Endothelial cell of umbilical vein (primary cell): ENCODE measurements around the gene RANBP17. TPM values are rescaled to one million over a fixed set of nuclear protein-coding genes. Genes with fewer than 3 reads are reported as not detected.

ENCODE experiments used
- BruUV-seq: library from RNA; stranded (reverse); fragments of 400-500 nt; replicated peaks from 2 replicates; lab custom pipeline; 2021; lab: Mats Ljungman, UMichigan
- CTCF ChIA-PET: fragments of 300-600, 350-600 bp; sonication (Branson Sonifier 250); formaldehyde crosslinking; loops from one replicate; lab custom pipeline; 2021; ENCODE audit warnings: antibody characterized with exemption, inconsistent platforms; lab: Charles Lee
- POLR2A ChIA-PET: fragments of 300-600, 350-600 bp; sonication (Branson Sonifier 250); formaldehyde crosslinking; loops from one replicate; lab custom pipeline; 2021; ENCODE audit warnings: antibody characterized with exemption, inconsistent platforms; lab: Charles Lee
- DNase-seq: peaks from one replicate; pipeline ENCODE4 v3.0.0-alpha.2; 2011; ENCODE audit warnings: low read depth, low spot score
- FAIRE-seq: peaks from 2 replicates; lab custom pipeline; 2011; peaks lifted over from hg19 to GRCh38; lab: Jason Lieb, UNC
- H2AFZ ChIP-seq: 2 replicates; pipeline ENCODE4 v1.6.0; 2012; ENCODE audit warnings: low read depth, low read length, control low read depth, inconsistent platforms
- H3K27ac ChIP-seq: 2 replicates; pipeline ENCODE4 v1.5.1; 2011; ENCODE audit warnings: low read depth, mild to moderate bottlenecking, control low read depth, low read length, moderate library complexity; ENCODE audit not compliant: insufficient read depth
- H3K27me3 ChIP-seq, 2 experiments: 2 replicates each; pipeline versions ENCODE4 v1.6.0 to v1.6.1; 2011; ENCODE audit warnings: low read length in 2 of 2, mixed read lengths in 1 of 2; ENCODE audit not compliant: control insufficient read depth in 2 of 2, insufficient read depth in 2 of 2
- H3K36me3 ChIP-seq, 2 experiments: 2 replicates in 1 of 2; 3 replicates in 1 of 2; pipeline ENCODE4 v1.5.1; 2011; ENCODE audit warnings: low read length in 2 of 2, mild to moderate bottlenecking in 1 of 2, moderate library complexity in 1 of 2; ENCODE audit not compliant: control insufficient read depth in 2 of 2, insufficient read depth in 2 of 2; ENCODE audit errors: extremely low read depth in 1 of 2
- H3K4me1 ChIP-seq: 3 replicates; pipeline ENCODE4 v1.5.1; 2011; ENCODE audit warnings: mild to moderate bottlenecking, low read length; ENCODE audit not compliant: control insufficient read depth, insufficient read depth; ENCODE audit errors: extremely low read depth
- H3K4me2 ChIP-seq: 2 replicates; pipeline ENCODE4 v1.6.1; 2011; ENCODE audit warnings: low read length, control low read depth, mixed read lengths; ENCODE audit not compliant: insufficient read depth
- H3K4me3 ChIP-seq, 3 experiments: fragments of 200-600 bp in 1 of 3; sonication (generic), shearing (Covaris generic) in 1 of 3; replicated peaks in 1 of 3; 2 replicates each; pipeline ENCODE4 v1.5.1; 2011 to 2016; ENCODE audit warnings: control low read depth in 3 of 3, low read length in 3 of 3, mild to moderate bottlenecking in 2 of 3, inconsistent platforms in 1 of 3, low read depth in 1 of 3, moderate library complexity in 1 of 3; ENCODE audit not compliant: insufficient read depth in 1 of 3
- H3K79me2 ChIP-seq: 2 replicates; pipeline ENCODE4 v1.6.0; 2012; ENCODE audit warnings: low read length, inconsistent platforms; ENCODE audit not compliant: control insufficient read depth, insufficient read depth
- H3K9ac ChIP-seq: replicated peaks from 2 replicates; pipeline ENCODE3; 2011; ENCODE audit warnings: low read length, control low read depth; ENCODE audit not compliant: insufficient read depth; ENCODE audit errors: extremely low read depth
- H3K9me1 ChIP-seq: replicated peaks from 3 replicates; pipeline ENCODE4 v1.6.0; 2011; ENCODE audit warnings: mild to moderate bottlenecking, low read length; ENCODE audit not compliant: control insufficient read depth, insufficient read depth; ENCODE audit errors: extremely low read depth
- H3K9me3 ChIP-seq: replicated peaks from 2 replicates; pipeline ENCODE4 v1.5.1; 2012; ENCODE audit warnings: low read length, inconsistent platforms; ENCODE audit not compliant: control insufficient read depth, insufficient read depth
- H4K20me1 ChIP-seq: replicated peaks from 2 replicates; pipeline ENCODE3; 2011; ENCODE audit warnings: mild to moderate bottlenecking, low read length; ENCODE audit not compliant: control insufficient read depth, insufficient read depth; ENCODE audit errors: extremely low read depth
- EZH2 ChIP-seq: IDR thresholded peaks from 2 replicates; pipeline ENCODE4 v1.6.1; 2012; ENCODE audit warnings: borderline replicate concordance, low read depth, mild to moderate bottlenecking, moderate library complexity, low read length, inconsistent platforms; ENCODE audit not compliant: severe bottlenecking
- FOS ChIP-seq: IDR thresholded peaks from 2 replicates; pipeline ENCODE4 v1.6.1; 2011; ENCODE audit warnings: mild to moderate bottlenecking, low read length, moderate library complexity, borderline replicate concordance; ENCODE audit not compliant: insufficient read depth
- GATA2 ChIP-seq: IDR thresholded peaks from 2 replicates; pipeline ENCODE4 v1.7.0; 2011; ENCODE audit warnings: low read depth, mild to moderate bottlenecking, moderate library complexity, mixed read lengths, low read length; ENCODE audit not compliant: insufficient read length, insufficient read depth
- JUN ChIP-seq: IDR thresholded peaks from 2 replicates; pipeline ENCODE4 v1.6.1; 2011; ENCODE audit warnings: borderline replicate concordance, low read depth; ENCODE audit not compliant: insufficient read length, insufficient read depth
- MYC ChIP-seq: IDR thresholded peaks from one replicate; pipeline ENCODE4 v1.6.1; 2011; ENCODE audit warnings: mild to moderate bottlenecking, low read depth, low read length
- POLR2A ChIP-seq: IDR thresholded peaks from 2 replicates; pipeline ENCODE4 v1.6.1; 2012; ENCODE audit warnings: low read depth, mild to moderate bottlenecking, control low read depth, low read length
- POLR2AphosphoS5 ChIP-seq: IDR thresholded peaks from 2 replicates; pipeline ENCODE4 v1.6.1; 2012; ENCODE audit warnings: low read depth, mild to moderate bottlenecking, control low read depth, low read length, moderate library complexity; ENCODE audit not compliant: insufficient read depth
- dilution Hi-C: fragments of 300-500 bp; cut with MboI; formaldehyde crosslinking; loops from one replicate; pipeline ENCODE4 v1.15.0; 2019; ENCODE audit warnings: low sequenced_read_pairs; ENCODE audit not compliant: extremely low pct_ligation_motif_present
- intact Hi-C: fragments of 100-400 bp; cut with micrococcal nuclease; formaldehyde crosslinking; loops from one replicate; pipeline ENCODE4 v1.10.0; 2022
- polyA plus RNA-seq, 4 experiments: library from polyadenylated mRNA; depleted of rRNA in 3 of 4; stranded (reverse) in 3 of 4; unstranded in 1 of 4; fragments of >200 nt; gene quantifications; 2 replicates each; pipeline versions ENCODE4 v1.2.1 to v1.2.3, GENCODE V29; 2011 to 2012; ENCODE audit warnings: missing spikeins in 1 of 4
- total RNA-seq: library from RNA; stranded (reverse); gene quantifications from 2 replicates; pipeline ENCODE4 v1.2.3, GENCODE V29; 2021
- TF ChIP-seq, protein P1 (sequence below): IDR thresholded peaks from 2 replicates; pipeline ENCODE4 v1.6.1; 2011; ENCODE audit not compliant: insufficient read depth, insufficient read length
- TF ChIP-seq, protein P2 (sequence below), 2 donors: IDR thresholded peaks; 1 replicate in 1 of 2; 2 replicates in 1 of 2; pipeline ENCODE4 v1.5.1; 2011; ENCODE audit warnings: low read length in 2 of 2, mild to moderate bottlenecking in 2 of 2, moderate library complexity in 2 of 2, control low read depth in 1 of 2, inconsistent platforms in 1 of 2, low read depth in 1 of 2; ENCODE audit not compliant: insufficient read depth in 1 of 2; ENCODE audit errors: extremely low read depth in 1 of 2

The RANBP17 gene
- total and polyA plus RNA-seq, 2 donors (not counting 3 experiments of a cell fraction or from before 2014, with no cell fraction given), result 5.6 to 13.6 TPM

DNA sequence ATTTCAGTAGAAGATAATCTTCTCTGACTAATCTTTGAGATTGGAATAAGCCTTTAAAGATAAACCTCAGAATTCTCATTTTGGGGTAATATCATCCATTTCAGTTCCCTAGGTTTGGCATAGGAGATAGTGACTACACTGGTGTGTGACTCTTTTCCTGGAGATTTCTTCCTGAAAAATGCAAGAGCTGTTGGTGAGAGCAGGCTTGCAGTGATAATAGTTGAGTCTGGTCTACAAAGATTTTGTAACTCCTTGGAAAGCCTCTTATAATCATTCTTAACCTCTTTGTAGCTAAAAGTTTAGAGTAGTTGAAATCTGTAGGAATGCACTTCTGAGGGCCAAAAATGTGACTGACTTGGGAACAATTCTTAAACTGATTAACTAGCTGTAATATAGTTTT is 23.4 kb downstream of the RANBP17 start:
- POLR2A ChIA-PET, result no interaction called here
- H3K4me1 ChIP-seq, result peaks cover 3% of the 10 kb centered on the region
- no peaks in the 10 kb centered on the region for H3K9me1 ChIP-seq
- CTCF ChIA-PET, result interaction anchor here (1.0 kb wide), 1 partner anchor 10 kb away, joined by 3 read pairs; no protein-coding TSS in a partner anchor
- BruUV-seq, result no TSS peak
- no peaks in the 10 kb centered on the region for H4K20me1 ChIP-seq
- no peak overlapping the region for H3K4me3 ChIP-seq
- no peak for FAIRE-seq
- TF ChIP-seq JUN, result no peak
- TF ChIP-seq POLR2A, result no peak
- no peak for TF ChIP-seq POLR2AphosphoS5
- TF ChIP-seq EZH2, result no peak
- TF ChIP-seq FOS, result no peak
- TF ChIP-seq, protein P1, sequence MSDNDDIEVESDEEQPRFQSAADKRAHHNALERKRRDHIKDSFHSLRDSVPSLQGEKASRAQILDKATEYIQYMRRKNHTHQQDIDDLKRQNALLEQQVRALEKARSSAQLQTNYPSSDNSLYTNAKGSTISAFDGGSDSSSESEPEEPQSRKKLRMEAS, result no peak
- TF ChIP-seq, protein P2, sequence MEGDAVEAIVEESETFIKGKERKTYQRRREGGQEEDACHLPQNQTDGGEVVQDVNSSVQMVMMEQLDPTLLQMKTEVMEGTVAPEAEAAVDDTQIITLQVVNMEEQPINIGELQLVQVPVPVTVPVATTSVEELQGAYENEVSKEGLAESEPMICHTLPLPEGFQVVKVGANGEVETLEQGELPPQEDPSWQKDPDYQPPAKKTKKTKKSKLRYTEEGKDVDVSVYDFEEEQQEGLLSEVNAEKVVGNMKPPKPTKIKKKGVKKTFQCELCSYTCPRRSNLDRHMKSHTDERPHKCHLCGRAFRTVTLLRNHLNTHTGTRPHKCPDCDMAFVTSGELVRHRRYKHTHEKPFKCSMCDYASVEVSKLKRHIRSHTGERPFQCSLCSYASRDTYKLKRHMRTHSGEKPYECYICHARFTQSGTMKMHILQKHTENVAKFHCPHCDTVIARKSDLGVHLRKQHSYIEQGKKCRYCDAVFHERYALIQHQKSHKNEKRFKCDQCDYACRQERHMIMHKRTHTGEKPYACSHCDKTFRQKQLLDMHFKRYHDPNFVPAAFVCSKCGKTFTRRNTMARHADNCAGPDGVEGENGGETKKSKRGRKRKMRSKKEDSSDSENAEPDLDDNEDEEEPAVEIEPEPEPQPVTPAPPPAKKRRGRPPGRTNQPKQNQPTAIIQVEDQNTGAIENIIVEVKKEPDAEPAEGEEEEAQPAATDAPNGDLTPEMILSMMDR (IDR thresholded peaks at IDR 0.05; ENCODE audit: extremely low read depth in 1 of 2, insufficient read depth in 1 of 2, low read depth in 1 of 2, low read length in 2 of 2), result no peak
- no peak for TF ChIP-seq GATA2
- no peak for TF ChIP-seq MYC
- H3K36me3 ChIP-seq, result no peaks in the 10 kb centered on the region
- no peak for DNase-seq
- dilution Hi-C loops, result no loop called here
- intact Hi-C loops, result no loop called here
- no peaks in the 10 kb centered on the region for H3K79me2 ChIP-seq
- no peak overlapping the region for H3K4me2 ChIP-seq
- H3K9me3 ChIP-seq, result no peaks in the 10 kb centered on the region
- H3K27ac ChIP-seq, result no peak overlapping the region
- no peak overlapping the region for H2AFZ ChIP-seq
- H3K9ac ChIP-seq, result no peak overlapping the region
- no peaks in the 10 kb centered on the region for H3K27me3 ChIP-seq
